ENCODE data around the gene DYSF.
"Not testable (repeated sequence)": the region's sequence is repeated elsewhere in the genome, so short reads cannot be mapped to it uniquely, and the experiment has no call there.

Gene DYSF

GRCh38 chr2:71620116-71620515, 166.8 kb downstream of the DYSF start:
- DNase-seq = no peak

GRCh38 chr2:71620851-71621251, 167.5 kb downstream of the DYSF start:
- no peak for DNase-seq

GRCh38 chr2:71629273-71629672, 175.9 kb downstream of the DYSF start:
- DNase-seq = no peak

- no peak for DNase-seq
These were observed 176.6 kb downstream of the DYSF start for GRCh38 chr2:71629771-71630453.

- DNase-seq = no peak
These were observed 177.3 kb downstream of the DYSF start for GRCh38 chr2:71630454-71631328.

- DNase-seq = no peak
These were observed 178.1 kb downstream of the DYSF start for GRCh38 chr2:71631411-71631931.

GRCh38 chr2:71633086-71633485, 179.7 kb downstream of the DYSF start:
- no peak for DNase-seq

- no peak for DNase-seq
These were observed 181.2 kb downstream of the DYSF start for GRCh38 chr2:71634567-71634966.

GRCh38 chr2:71635798-71636197, 182.4 kb downstream of the DYSF start:
- DNase-seq = no peak

GRCh38 chr2:71637168-71637567, 183.8 kb downstream of the DYSF start:
- no peak for DNase-seq

- no peak for DNase-seq
These were observed 184.4 kb downstream of the DYSF start for GRCh38 chr2:71637736-71638135.

GRCh38 chr2:71639735-71640134, 186.4 kb downstream of the DYSF start:
- DNase-seq = no peak

GRCh38 chr2:71640489-71640888, 187.1 kb downstream of the DYSF start:
- no peak for DNase-seq

- no peak for DNase-seq
These were observed 190.5 kb downstream of the DYSF start for GRCh38 chr2:71643674-71644357.

- DNase-seq = no peak
These were observed 192.7 kb downstream of the DYSF start for GRCh38 chr2:71646028-71646427.

GRCh38 chr2:71647356-71647755, 194.0 kb downstream of the DYSF start:
- DNase-seq = no peak

- DNase-seq = no peak
These were observed 202.1 kb downstream of the DYSF start for GRCh38 chr2:71655498-71655897.

- DNase-seq = not testable (repeated sequence)
These were observed 204.9 kb downstream of the DYSF start for GRCh38 chr2:71658256-71658655.

GRCh38 chr2:71658771-71659170, 205.4 kb downstream of the DYSF start:
- DNase-seq = no peak

- DNase-seq = no peak
These were observed 206.6 kb downstream of the DYSF start for GRCh38 chr2:71659868-71660518.

GRCh38 chr2:71661782-71662181, 208.4 kb downstream of the DYSF start:
- no peak for DNase-seq

- no peak for DNase-seq
These were observed 209.5 kb downstream of the DYSF start for GRCh38 chr2:71662665-71663394.

Data from stimulated activated CD4-positive, alpha-beta T cell treated with anti-CD3 and anti-CD28 coated beads, Interleukin-4, amount 100 ng/mL, for 24 hours (primary cell).